ENCODE measurements around the gene RPL15.

RPL15 gene

DNA sequence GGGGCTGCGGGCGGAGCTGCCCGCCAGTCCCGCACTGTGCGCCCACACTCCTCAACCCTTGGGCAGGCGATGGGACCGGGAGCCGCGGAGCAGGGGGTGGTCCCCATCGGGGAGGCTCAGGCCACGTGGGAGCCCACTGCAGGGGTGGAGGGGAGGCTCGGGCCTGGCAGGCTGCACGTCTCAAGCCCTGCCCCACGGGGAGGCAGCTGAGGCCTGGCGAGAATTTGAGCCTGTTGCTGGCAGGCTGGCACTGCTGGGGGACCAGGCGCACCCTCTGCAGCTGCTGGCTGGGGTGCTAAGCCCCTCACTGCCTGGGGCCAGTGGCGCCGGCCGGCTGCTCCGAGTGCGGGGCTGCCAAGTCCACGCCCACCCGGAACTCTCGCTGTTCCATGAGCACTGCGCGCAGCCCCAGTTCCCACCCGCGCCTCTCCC is 34.4 kb upstream of the RPL15 start:
- Histone ChIP-seq H3K9ac (no peak overlapping the region), H4K20me1 (ENCODE audit: insufficient read depth) (no peaks in the 10 kb centered on the region), H3K4me2 (no peak overlapping the region), H3K36me3 (ENCODE audit: insufficient read depth) (0 out of 2 replicates have a peak, but pooled peaks cover 3% of the 10 kb centered on the region), H3K4me1 (ENCODE audit: low read depth, poor library complexity, severe bottlenecking) (peaks cover 9% of the 10 kb centered on the region), H3K79me2 (ENCODE audit: insufficient read depth, low read depth) (peaks cover 37% of the 10 kb centered on the region; the same call in 1 of the 2 replicates), H3K27me3 (ENCODE audit: insufficient read depth, low read depth) (no peaks in the 10 kb centered on the region), H3K4me3 (IDR thresholded peaks at IDR 0.05; ENCODE audit: insufficient read depth, low read depth, low read length) (no peak overlapping the region), H3K27ac (no peak overlapping the region), H2AFZ (ENCODE audit: low read depth) (no peak overlapping the region)
- TF ChIP-seq, protein P1, sequence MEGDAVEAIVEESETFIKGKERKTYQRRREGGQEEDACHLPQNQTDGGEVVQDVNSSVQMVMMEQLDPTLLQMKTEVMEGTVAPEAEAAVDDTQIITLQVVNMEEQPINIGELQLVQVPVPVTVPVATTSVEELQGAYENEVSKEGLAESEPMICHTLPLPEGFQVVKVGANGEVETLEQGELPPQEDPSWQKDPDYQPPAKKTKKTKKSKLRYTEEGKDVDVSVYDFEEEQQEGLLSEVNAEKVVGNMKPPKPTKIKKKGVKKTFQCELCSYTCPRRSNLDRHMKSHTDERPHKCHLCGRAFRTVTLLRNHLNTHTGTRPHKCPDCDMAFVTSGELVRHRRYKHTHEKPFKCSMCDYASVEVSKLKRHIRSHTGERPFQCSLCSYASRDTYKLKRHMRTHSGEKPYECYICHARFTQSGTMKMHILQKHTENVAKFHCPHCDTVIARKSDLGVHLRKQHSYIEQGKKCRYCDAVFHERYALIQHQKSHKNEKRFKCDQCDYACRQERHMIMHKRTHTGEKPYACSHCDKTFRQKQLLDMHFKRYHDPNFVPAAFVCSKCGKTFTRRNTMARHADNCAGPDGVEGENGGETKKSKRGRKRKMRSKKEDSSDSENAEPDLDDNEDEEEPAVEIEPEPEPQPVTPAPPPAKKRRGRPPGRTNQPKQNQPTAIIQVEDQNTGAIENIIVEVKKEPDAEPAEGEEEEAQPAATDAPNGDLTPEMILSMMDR (conservative IDR thresholded peaks at IDR 0.05; ENCODE audit: low read depth, low read length) = no peak

GRCh38 chr3:23884481-23884880 is 32.5 kb upstream of the RPL15 start:
- Histone ChIP-seq H3K27me3 (ENCODE audit: insufficient read depth, low read depth) (no peaks in the 10 kb centered on the region), H3K36me3 (ENCODE audit: insufficient read depth) (no peaks in the 10 kb centered on the region), H3K4me3 (IDR thresholded peaks at IDR 0.05; ENCODE audit: insufficient read depth, low read depth, low read length) (no peak overlapping the region), H4K20me1 (ENCODE audit: insufficient read depth) (0 out of 2 replicates have a peak, but pooled peaks cover 4% of the 10 kb centered on the region), H3K9ac (no peak overlapping the region), H3K79me2 (ENCODE audit: insufficient read depth, low read depth) (peaks cover 37% of the 10 kb centered on the region; the same call in 1 of the 2 replicates), H3K4me1 (ENCODE audit: low read depth, poor library complexity, severe bottlenecking) (peaks cover 12% of the 10 kb centered on the region), H3K27ac (no peak overlapping the region), H3K4me2 (no peak overlapping the region), H2AFZ (ENCODE audit: low read depth) (no peak overlapping the region)
- TF ChIP-seq, protein P1 (conservative IDR thresholded peaks at IDR 0.05; ENCODE audit: low read depth, low read length) = no peak

DNA sequence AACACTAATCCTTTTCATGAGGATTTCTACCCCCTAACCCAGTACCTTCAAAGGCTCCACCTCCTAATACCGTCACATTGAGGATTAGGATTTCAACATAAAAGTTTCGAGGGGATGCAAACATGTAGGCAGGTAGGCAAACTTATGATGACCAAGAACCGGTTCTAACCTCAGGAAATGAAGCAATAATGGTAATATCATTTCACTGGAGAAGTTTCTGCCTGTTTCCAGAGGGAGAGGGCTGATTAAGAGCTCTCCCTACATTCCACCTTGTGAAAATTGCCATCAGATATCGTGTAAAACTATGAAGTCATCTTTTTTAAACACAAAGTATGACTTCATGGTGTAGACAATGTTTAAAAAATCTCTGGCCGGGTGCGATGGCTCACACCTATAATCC is 31.7 kb upstream of the RPL15 start:
- Histone ChIP-seq H4K20me1 (ENCODE audit: insufficient read depth) (0 out of 2 replicates have a peak, but pooled peaks cover 9% of the 10 kb centered on the region), H2AFZ (ENCODE audit: low read depth) (no peak overlapping the region), H3K79me2 (ENCODE audit: insufficient read depth, low read depth) (peaks cover 37% of the 10 kb centered on the region; the same call in 1 of the 2 replicates), H3K9ac (no peak overlapping the region), H3K4me3 (IDR thresholded peaks at IDR 0.05; ENCODE audit: insufficient read depth, low read depth, low read length) (no peak overlapping the region), H3K27ac (no peak overlapping the region), H3K4me1 (ENCODE audit: low read depth, poor library complexity, severe bottlenecking) (peaks cover 12% of the 10 kb centered on the region), H3K36me3 (ENCODE audit: insufficient read depth) (no peaks in the 10 kb centered on the region), H3K27me3 (ENCODE audit: insufficient read depth, low read depth) (no peaks in the 10 kb centered on the region), H3K4me2 (no peak overlapping the region)
- TF ChIP-seq, protein P1 (conservative IDR thresholded peaks at IDR 0.05; ENCODE audit: low read depth, low read length) = no peak

- Histone ChIP-seq H3K27ac (no peak overlapping the region), H3K36me3 (ENCODE audit: insufficient read depth) (no peaks in the 10 kb centered on the region), H3K27me3 (ENCODE audit: insufficient read depth, low read depth) (no peaks in the 10 kb centered on the region), H3K4me2 (no peak overlapping the region), H4K20me1 (ENCODE audit: insufficient read depth) (0 out of 2 replicates have a peak, but pooled peaks cover 9% of the 10 kb centered on the region), H3K4me3 (IDR thresholded peaks at IDR 0.05; ENCODE audit: insufficient read depth, low read depth, low read length) (no peak overlapping the region), H3K4me1 (ENCODE audit: low read depth, poor library complexity, severe bottlenecking) (peaks cover 12% of the 10 kb centered on the region), H3K79me2 (ENCODE audit: insufficient read depth, low read depth) (peaks cover 37% of the 10 kb centered on the region; the same call in 1 of the 2 replicates), H3K9ac (no peak overlapping the region), H2AFZ (ENCODE audit: low read depth) (no peak overlapping the region)
- TF ChIP-seq, protein P1 (conservative IDR thresholded peaks at IDR 0.05; ENCODE audit: low read depth, low read length) = no peak
Measured at GRCh38 chr3:23886311-23886710, 30.6 kb upstream of the RPL15 start.
